K562 (cell line): ENCODE data around the gene LPGAT1. TPM values are rescaled to one million over a fixed set of nuclear protein-coding genes. Genes with fewer than 3 reads are reported as not detected.

Experiments
- ATAC-seq: fragments of 200-7000 bp; cut with Tn5 transposase; 3 replicates; pipeline ENCODE4 v1.9.1; 2020; ENCODE audit warnings: moderate library complexity
- BruUV-seq: library from RNA; stranded (reverse); fragments of 400-500 nt; replicated peaks from 2 replicates; lab custom pipeline; 2021; lab: Mats Ljungman, UMichigan
- CTCF ChIA-PET: fragments of 300-600 bp; formaldehyde crosslinking; extraction: SDS; loops from one replicate; lab custom pipeline; 2021; ENCODE audit warnings: low intra/inter-chr PET ratio; lab: Yijun Ruan, JAX
- POLR2A ChIA-PET: fragments of 300-600, 350-650 bp; sonication (Branson Sonifier 250); formaldehyde crosslinking; extraction: SDS; loops from one replicate; lab custom pipeline; 2021; ENCODE audit warnings: antibody characterized with exemption, inconsistent platforms; lab: Yijun Ruan, JAX
- DNase-seq, 4 experiments: peaks; one replicate each; pipeline versions ENCODE4 v3.0.0 to v3.0.0-alpha.2; 2011 to 2018; ENCODE audit warnings: low spot score in 3 of 4, mixed read lengths in 3 of 4; ENCODE audit errors: extremely low read depth in 1 of 4
- FAIRE-seq: peaks from 2 replicates; lab custom pipeline; 2011; peaks lifted over from hg19 to GRCh38; lab: Jason Lieb, UNC
- H2AFZ ChIP-seq: 2 replicates; pipeline ENCODE4 v1.6.0; 2011; ENCODE audit warnings: low read depth, low read length, control low read depth, inconsistent platforms
- H3K27ac ChIP-seq: fragments of 200-600 bp; 3 replicates; pipeline ENCODE4 v1.8.0; 2011; ENCODE audit warnings: low read depth, mild to moderate bottlenecking, control low read depth, inconsistent platforms, low read length, moderate library complexity, mixed read lengths; ENCODE audit errors: extremely low read depth
- H3K27me3 ChIP-seq, 2 experiments: fragments of 300-600 bp in 1 of 2; 2 replicates in 1 of 2; 3 replicates in 1 of 2; pipeline versions ENCODE4 v1.6.0 to v1.8.0; 2011; ENCODE audit warnings: inconsistent platforms in 2 of 2, low read length in 2 of 2, mild to moderate bottlenecking in 1 of 2, mixed read lengths in 1 of 2, moderate library complexity in 1 of 2; ENCODE audit not compliant: control insufficient read depth in 2 of 2, insufficient read depth in 2 of 2
- H3K36me3 ChIP-seq: fragments of 300-600 bp; 3 replicates; pipeline ENCODE4 v1.8.0; 2011; ENCODE audit warnings: mild to moderate bottlenecking, low read length, inconsistent platforms; ENCODE audit not compliant: control insufficient read depth, insufficient read depth
- H3K4me1 ChIP-seq, 2 experiments: fragments of 200-600 bp in 1 of 2; replicated peaks in 1 of 2; 2 replicates in 1 of 2; 3 replicates in 1 of 2; pipeline versions ENCODE4 v1.5.1 to v1.8.0; 2011; ENCODE audit warnings: inconsistent platforms in 2 of 2, low read length in 2 of 2, mild to moderate bottlenecking in 1 of 2, mixed read lengths in 1 of 2, moderate library complexity in 1 of 2; ENCODE audit not compliant: control insufficient read depth in 2 of 2, insufficient read depth in 2 of 2
- H3K4me2 ChIP-seq: 2 replicates; pipeline ENCODE4 v1.6.1; 2011; ENCODE audit warnings: low read length, control low read depth, inconsistent platforms, mixed read lengths; ENCODE audit not compliant: insufficient read depth
- H3K4me3 ChIP-seq: fragments of 200-600 bp; sonication (generic), shearing (Covaris generic); 2 replicates; pipeline ENCODE4 v1.5.1; 2016; ENCODE audit warnings: control low read depth, inconsistent platforms
- H3K79me2 ChIP-seq: fragments of 200-600 bp; 3 replicates; pipeline ENCODE4 v1.8.0; 2011; ENCODE audit warnings: low read length, inconsistent platforms; ENCODE audit not compliant: control insufficient read depth, insufficient read depth
- H3K9ac ChIP-seq, 2 experiments: 2 replicates each; pipeline versions ENCODE4 v1.6.0 to v1.6.1; 2011; ENCODE audit warnings: low read depth in 2 of 2, low read length in 2 of 2, control low read depth in 1 of 2, inconsistent platforms in 1 of 2, mild to moderate bottlenecking in 1 of 2, mixed read lengths in 1 of 2; ENCODE audit not compliant: insufficient read depth in 1 of 2
- H3K9me1 ChIP-seq: one replicate; pipeline ENCODE4 v1.6.0; 2011; ENCODE audit warnings: inconsistent platforms, mild to moderate bottlenecking, low read length, moderate library complexity; ENCODE audit not compliant: control insufficient read depth, insufficient read depth
- H3K9me3 ChIP-seq: replicated peaks from 2 replicates; pipeline ENCODE4 v1.5.1; 2011; ENCODE audit warnings: low read depth, low read length, inconsistent platforms; ENCODE audit not compliant: control insufficient read depth, insufficient read depth
- H4K20me1 ChIP-seq: replicated peaks from 2 replicates; pipeline ENCODE4 v1.6.1; 2011; ENCODE audit warnings: low read length, inconsistent platforms, mixed read lengths; ENCODE audit not compliant: control insufficient read depth, insufficient read depth
- BDP1 ChIP-seq: IDR thresholded peaks from 3 replicates; pipeline ENCODE4 v1.6.1; 2011; ENCODE audit not compliant: insufficient read length, insufficient read depth
- ELK1 ChIP-seq: sonication (generic); formaldehyde crosslinking; IDR thresholded peaks from 2 replicates; pipeline ENCODE4 v1.8.1; 2022; ENCODE audit warnings: missing genetic modification reagents
- MGA ChIP-seq: fragments of 450-650 bp; IDR thresholded peaks from 2 replicates; pipeline ENCODE4 v1.6.1; 2016; ENCODE audit warnings: mild to moderate bottlenecking, moderate library complexity
- THAP12 ChIP-seq: fragments of 250-450 bp; sonication (Bioruptor Pico); IDR thresholded peaks from 2 replicates; pipeline ENCODE4 v1.9.0; 2021; ENCODE audit warnings: mild to moderate bottlenecking, inconsistent platforms
- WGBS: fragments of 100-300 bp; shearing (Covaris generic); methylation state at CpG from one replicate; pipeline ENCODE4 v1.1.6; 2016; ENCODE audit warnings: low coverage, mixed read lengths; ENCODE audit not compliant: insufficient coverage; ENCODE audit errors: missing lambda C conversion rate; 5-methylcytosine and 5-hydroxymethylcytosine counted together
- in situ Hi-C: fragments of 300-500 bp; cut with MboI; formaldehyde crosslinking; loops from 4 replicates; pipeline ENCODE4 v1.15.0; 2018; ENCODE audit warnings: inconsistent platforms, mixed read lengths
- intact Hi-C: fragments of 100-400 bp; cut with micrococcal nuclease; formaldehyde crosslinking; loops from 2 replicates; pipeline ENCODE4 v1.14.2; 2022
- polyA plus RNA-seq, 8 experiments: library from polyadenylated mRNA; depleted of rRNA in 4 of 8; stranded (reverse) in 5 of 8; unstranded in 3 of 8; fragments of >200 nt; fragmentation: Nextera tagmentation in 2 of 8; fragmentation: Illumina TruSeq in 1 of 8; extraction: Ambion mirVana in 2 of 8; extraction: Trizol in 1 of 8; gene quantifications; 2 replicates each; pipeline versions ENCODE4 v1.2.1 to v1.2.3, GENCODE V29; 2011 to 2014; ENCODE audit warnings: inconsistent platforms in 1 of 8, missing spikeins in 1 of 8
- total RNA-seq, 7 experiments: library from RNA; depleted of rRNA in 6 of 7; stranded (reverse); fragments of >200 nt in 6 of 7; fragmentation: Illumina TruSeq in 2 of 7; extraction: Trizol in 2 of 7; gene quantifications; 2 replicates each; pipeline versions ENCODE4 v1.2.1 to v1.2.3, GENCODE V29; 2011 to 2021; ENCODE audit warnings: low replicate concordance in 1 of 7

Gene LPGAT1
- total and polyA plus RNA-seq, 9 of the 15 experiments (the other 6 are each of a cell fraction or from before 2014, with no cell fraction given): 5.7 to 31.4 (median 16.3) TPM

- no peak for TF ChIP-seq ELK1 (CRISPR knock-in tag)
Observed at GRCh38 chr1:211750599-211750998, 80.0 kb downstream of the LPGAT1 start (continued).

GRCh38 chr1:211749251-211749650 is 81.3 kb downstream of the LPGAT1 start:
- FAIRE-seq (no peak), ATAC-seq (no peak)
- intact Hi-C loops: no loop called here
- TF ChIP-seq THAP12 (CRISPR knock-in tag) (no peak), MGA (no peak), BDP1 (no peak)

More at GRCh38 chr1:211749251-211749650, 81.3 kb downstream of the LPGAT1 start:
- DNase-seq: no peak
- ChIA-PET POLR2A (interaction anchor here (1.2 to 2.0 kb wide), 2 partner anchors 12 to 19 kb away, joined by 3 to 9 read pairs; no protein-coding TSS in a partner anchor), CTCF (no interaction called here)
- Histone ChIP-seq H3K4me2 (no peak overlapping the region), H3K4me1 (peaks cover 0 to 9% of the 10 kb centered on the region in 2 experiments; a peak in 2 of 5 replicates), H2AFZ (no peak overlapping the region), H4K20me1 (no peaks in the 10 kb centered on the region), H3K4me3 (no peak overlapping the region), H3K27me3 (no peaks in the 10 kb centered on the region), H3K9ac (no peak overlapping the region), H3K9me3 (no peaks in the 10 kb centered on the region), H3K27ac (no peak overlapping the region), H3K79me2 (no peaks in the 10 kb centered on the region), H3K9me1 (no peaks in the 10 kb centered on the region), H3K36me3 (peaks cover 12% of the 10 kb centered on the region; the same call in 2 of the 3 replicates)
- no TSS peak for BruUV-seq
- in situ Hi-C loops: no loop called here
- 37% methylated on average over 3 of the region's 3 CpGs for WGBS
